ENCODE results near the gene DIP2C.

DNA sequence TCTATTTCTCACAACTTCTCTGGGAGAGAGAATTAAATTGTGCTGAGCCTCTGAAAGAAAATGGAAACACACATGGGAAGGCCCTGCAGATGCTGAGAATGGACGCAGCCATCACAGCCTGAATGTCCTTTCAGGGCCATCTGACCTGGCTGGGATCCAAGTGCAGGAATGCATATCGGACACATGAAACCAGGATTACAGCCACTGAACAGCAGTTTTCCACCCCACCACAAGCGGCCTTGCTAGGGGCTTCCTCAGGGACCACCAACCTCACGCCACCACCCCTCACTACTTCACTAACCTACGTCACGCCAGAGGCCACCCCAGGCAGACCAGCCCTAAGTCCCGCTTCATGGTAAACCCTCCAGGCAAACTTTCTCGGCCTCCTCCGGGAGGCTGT is 103.3 kb downstream of the DIP2C start:
- TF ChIP-seq, protein P1, sequence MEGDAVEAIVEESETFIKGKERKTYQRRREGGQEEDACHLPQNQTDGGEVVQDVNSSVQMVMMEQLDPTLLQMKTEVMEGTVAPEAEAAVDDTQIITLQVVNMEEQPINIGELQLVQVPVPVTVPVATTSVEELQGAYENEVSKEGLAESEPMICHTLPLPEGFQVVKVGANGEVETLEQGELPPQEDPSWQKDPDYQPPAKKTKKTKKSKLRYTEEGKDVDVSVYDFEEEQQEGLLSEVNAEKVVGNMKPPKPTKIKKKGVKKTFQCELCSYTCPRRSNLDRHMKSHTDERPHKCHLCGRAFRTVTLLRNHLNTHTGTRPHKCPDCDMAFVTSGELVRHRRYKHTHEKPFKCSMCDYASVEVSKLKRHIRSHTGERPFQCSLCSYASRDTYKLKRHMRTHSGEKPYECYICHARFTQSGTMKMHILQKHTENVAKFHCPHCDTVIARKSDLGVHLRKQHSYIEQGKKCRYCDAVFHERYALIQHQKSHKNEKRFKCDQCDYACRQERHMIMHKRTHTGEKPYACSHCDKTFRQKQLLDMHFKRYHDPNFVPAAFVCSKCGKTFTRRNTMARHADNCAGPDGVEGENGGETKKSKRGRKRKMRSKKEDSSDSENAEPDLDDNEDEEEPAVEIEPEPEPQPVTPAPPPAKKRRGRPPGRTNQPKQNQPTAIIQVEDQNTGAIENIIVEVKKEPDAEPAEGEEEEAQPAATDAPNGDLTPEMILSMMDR (conservative IDR thresholded peaks at IDR 0.05): no peak
- TF ChIP-seq ZFX (IDR thresholded peaks at IDR 0.05): no peak
